ENCODE data around the gene HOXC5.

HOXC5 gene

GRCh38 chr12:54047160-54047963, 14.5 kb downstream of the HOXC5 start:
- DNase-seq (ENCODE audit: low read depth in 2 of 2), result no peak

- no peak for DNase-seq (ENCODE audit: low read depth in 2 of 2)
Observed at GRCh38 chr12:54047964-54048303, 15.1 kb downstream of the HOXC5 start.

- no peak for DNase-seq (ENCODE audit: low read depth in 2 of 2)
Observed at GRCh38 chr12:54048406-54049093, 15.7 kb downstream of the HOXC5 start.

GRCh38 chr12:54049108-54049507, 16.3 kb downstream of the HOXC5 start:
- no peak for DNase-seq (ENCODE audit: low read depth in 2 of 2)

- no peak for DNase-seq (ENCODE audit: low read depth in 2 of 2)
Observed at GRCh38 chr12:54050482-54050810, 17.6 kb downstream of the HOXC5 start.

GRCh38 chr12:54051026-54051842, 18.4 kb downstream of the HOXC5 start:
- no peak for DNase-seq (ENCODE audit: low read depth in 2 of 2)

- no peak for DNase-seq (ENCODE audit: low read depth in 2 of 2)
Observed at GRCh38 chr12:54051874-54052437, 19.1 kb downstream of the HOXC5 start.

GRCh38 chr12:54052438-54053002, 19.7 kb downstream of the HOXC5 start:
- no peak for DNase-seq (ENCODE audit: low read depth in 2 of 2)

- DNase-seq (ENCODE audit: low read depth in 2 of 2), result no peak
Observed at GRCh38 chr12:54053003-54053750, 20.3 kb downstream of the HOXC5 start.

- DNase-seq (ENCODE audit: low read depth in 2 of 2), result no peak
Observed at GRCh38 chr12:54053751-54054741, 21.2 kb downstream of the HOXC5 start, which contains the start of gene HOXC4. Gene HOXC4, plus strand, starts transcription at chr12:54053835. Its CDS starts 88 bp downstream, at chr12:54053923.

GRCh38 chr12:54054742-54055194, 21.9 kb downstream of the HOXC5 start:
- no peak for DNase-seq (ENCODE audit: low read depth in 2 of 2)

GRCh38 chr12:54055552-54055951, 22.7 kb downstream of the HOXC5 start:
- DNase-seq (ENCODE audit: low read depth in 2 of 2), result no peak

GRCh38 chr12:54056110-54056509, 23.3 kb downstream of the HOXC5 start:
- DNase-seq (ENCODE audit: low read depth in 2 of 2), result no peak

- DNase-seq (ENCODE audit: low read depth in 2 of 2), result no peak
Observed at GRCh38 chr12:54058128-54058768, 25.4 kb downstream of the HOXC5 start.

- DNase-seq (ENCODE audit: low read depth in 2 of 2), result no peak
Observed at GRCh38 chr12:54059668-54060067, 26.8 kb downstream of the HOXC5 start.

- no peak for DNase-seq (ENCODE audit: low read depth in 2 of 2)
Observed at GRCh38 chr12:54060174-54060974, 27.5 kb downstream of the HOXC5 start.

GRCh38 chr12:54060975-54061778, 28.3 kb downstream of the HOXC5 start:
- DNase-seq (ENCODE audit: low read depth in 2 of 2), result no peak

GRCh38 chr12:54065677-54066076, 32.8 kb downstream of the HOXC5 start:
- DNase-seq (ENCODE audit: low read depth in 2 of 2), result no peak
